AG09309 (cell line): ENCODE data around the gene BAHCC1.

Source experiments
- DNase-seq: peaks from one replicate; pipeline ENCODE4 v3.0.0-alpha.2; 2010; ENCODE audit warnings: low read depth
- H3K4me3 ChIP-seq: 2 replicates; pipeline ENCODE4 v1.5.1; 2011; ENCODE audit warnings: mild to moderate bottlenecking, low read depth, low read length, moderate library complexity; ENCODE audit not compliant: control insufficient read depth
- TF ChIP-seq, protein P1 (sequence below): IDR thresholded peaks from 2 replicates; pipeline ENCODE4 v1.5.1; 2011; ENCODE audit warnings: mild to moderate bottlenecking, low read depth, low read length, inconsistent platforms; ENCODE audit not compliant: insufficient read depth, control insufficient read depth; ENCODE audit errors: missing control alignments

The BAHCC1 gene

DNA sequence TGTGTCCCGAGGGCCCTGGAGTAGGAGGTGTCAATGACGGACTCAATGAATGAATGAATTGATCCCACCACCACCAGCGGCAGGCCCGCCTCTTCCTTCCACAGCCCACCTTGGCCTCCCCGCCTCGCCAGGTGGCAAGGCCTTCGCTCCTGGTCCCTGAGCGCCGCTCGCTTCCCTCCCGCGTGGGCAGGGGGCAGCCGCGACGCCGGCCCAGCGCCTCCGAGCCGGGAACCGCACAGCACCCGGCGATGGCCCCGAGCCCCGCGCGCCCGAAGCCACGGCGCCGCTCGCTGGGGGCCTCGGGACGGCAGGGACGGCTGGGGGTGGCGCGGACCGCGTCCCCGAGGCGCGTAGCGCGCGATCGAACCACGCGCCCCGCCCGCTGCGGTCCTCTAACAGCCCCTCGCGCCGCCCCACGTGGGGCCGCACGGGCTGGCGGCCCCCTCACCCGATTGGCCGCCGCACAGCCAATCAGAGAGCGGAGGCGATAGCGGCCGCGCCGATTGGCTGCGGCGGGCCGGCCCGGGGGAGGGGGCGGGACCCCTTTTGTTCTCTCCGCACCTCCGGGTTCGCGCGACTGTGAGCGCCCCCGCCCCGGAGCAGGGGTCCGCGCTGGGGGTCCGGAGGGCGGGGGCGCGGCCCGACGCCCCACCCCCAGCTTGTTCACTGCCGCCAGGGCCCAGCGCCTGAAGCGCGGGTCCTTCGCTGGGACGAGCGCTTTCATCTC is 86.0 kb downstream of the BAHCC1 start:
- no peak for DNase-seq
- H3K4me3 ChIP-seq, result no peak overlapping the region
- TF ChIP-seq, protein P1, sequence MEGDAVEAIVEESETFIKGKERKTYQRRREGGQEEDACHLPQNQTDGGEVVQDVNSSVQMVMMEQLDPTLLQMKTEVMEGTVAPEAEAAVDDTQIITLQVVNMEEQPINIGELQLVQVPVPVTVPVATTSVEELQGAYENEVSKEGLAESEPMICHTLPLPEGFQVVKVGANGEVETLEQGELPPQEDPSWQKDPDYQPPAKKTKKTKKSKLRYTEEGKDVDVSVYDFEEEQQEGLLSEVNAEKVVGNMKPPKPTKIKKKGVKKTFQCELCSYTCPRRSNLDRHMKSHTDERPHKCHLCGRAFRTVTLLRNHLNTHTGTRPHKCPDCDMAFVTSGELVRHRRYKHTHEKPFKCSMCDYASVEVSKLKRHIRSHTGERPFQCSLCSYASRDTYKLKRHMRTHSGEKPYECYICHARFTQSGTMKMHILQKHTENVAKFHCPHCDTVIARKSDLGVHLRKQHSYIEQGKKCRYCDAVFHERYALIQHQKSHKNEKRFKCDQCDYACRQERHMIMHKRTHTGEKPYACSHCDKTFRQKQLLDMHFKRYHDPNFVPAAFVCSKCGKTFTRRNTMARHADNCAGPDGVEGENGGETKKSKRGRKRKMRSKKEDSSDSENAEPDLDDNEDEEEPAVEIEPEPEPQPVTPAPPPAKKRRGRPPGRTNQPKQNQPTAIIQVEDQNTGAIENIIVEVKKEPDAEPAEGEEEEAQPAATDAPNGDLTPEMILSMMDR, result no peak

DNA sequence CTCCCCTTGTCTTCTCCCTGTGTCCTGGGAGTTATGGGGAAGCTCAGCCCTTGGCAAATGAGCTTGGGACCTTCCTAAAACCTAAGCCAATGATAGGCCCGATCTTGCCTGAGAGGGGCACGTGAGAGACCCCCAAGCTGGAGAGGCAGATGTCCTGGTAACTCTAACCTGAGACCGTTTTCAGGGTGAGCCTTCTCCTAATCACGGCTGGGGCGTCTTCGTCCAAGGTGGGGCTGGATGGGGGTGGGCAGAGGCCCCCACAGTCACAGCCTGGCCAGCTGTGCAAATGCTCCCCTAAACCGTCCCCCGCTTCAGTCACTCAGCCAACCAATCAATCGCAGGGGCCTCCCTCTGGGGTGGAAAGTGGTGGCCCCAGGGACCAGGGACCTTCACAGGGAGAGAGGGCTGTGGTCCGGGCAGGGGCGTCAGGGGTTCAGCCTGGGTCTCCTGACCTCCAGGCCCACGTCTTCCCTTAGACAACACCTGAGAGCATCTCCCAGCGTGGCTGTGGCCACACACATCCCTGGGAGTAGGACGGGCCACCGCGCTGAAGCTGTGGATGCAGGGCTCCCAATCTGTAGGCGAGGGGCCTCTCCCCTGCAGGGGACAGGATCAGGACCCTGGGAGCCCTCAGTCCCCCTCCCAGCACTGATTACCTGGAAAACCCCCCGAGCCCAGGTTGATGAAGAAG is 86.7 kb downstream of the BAHCC1 start:
- DNase-seq, result no peak
- H3K4me3 ChIP-seq, result no peak overlapping the region
- TF ChIP-seq, protein P1, result no peak

DNA sequence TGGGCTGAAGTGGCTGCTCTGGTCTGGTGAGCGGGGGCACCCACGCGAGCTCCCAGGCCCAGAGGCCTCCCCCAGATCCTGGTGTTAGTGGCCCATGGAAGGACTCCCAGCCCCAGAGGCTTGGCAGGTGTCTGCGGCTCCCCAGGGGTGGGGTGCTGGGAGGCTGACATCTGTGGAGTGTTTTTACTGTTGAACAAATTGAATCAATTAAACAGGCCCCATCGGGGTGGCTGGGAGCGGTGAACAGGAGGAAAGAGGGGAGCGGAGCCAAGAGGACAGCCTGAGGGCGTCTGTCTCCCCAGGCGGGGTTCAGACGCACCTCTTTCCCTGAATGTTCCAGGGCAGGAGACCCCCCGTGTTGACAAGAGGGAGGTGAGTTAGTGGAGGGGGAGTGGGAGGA is 87.4 kb downstream of the BAHCC1 start:
- TF ChIP-seq, protein P1, result no peak
- no peak overlapping the region for H3K4me3 ChIP-seq
- no peak for DNase-seq

DNA sequence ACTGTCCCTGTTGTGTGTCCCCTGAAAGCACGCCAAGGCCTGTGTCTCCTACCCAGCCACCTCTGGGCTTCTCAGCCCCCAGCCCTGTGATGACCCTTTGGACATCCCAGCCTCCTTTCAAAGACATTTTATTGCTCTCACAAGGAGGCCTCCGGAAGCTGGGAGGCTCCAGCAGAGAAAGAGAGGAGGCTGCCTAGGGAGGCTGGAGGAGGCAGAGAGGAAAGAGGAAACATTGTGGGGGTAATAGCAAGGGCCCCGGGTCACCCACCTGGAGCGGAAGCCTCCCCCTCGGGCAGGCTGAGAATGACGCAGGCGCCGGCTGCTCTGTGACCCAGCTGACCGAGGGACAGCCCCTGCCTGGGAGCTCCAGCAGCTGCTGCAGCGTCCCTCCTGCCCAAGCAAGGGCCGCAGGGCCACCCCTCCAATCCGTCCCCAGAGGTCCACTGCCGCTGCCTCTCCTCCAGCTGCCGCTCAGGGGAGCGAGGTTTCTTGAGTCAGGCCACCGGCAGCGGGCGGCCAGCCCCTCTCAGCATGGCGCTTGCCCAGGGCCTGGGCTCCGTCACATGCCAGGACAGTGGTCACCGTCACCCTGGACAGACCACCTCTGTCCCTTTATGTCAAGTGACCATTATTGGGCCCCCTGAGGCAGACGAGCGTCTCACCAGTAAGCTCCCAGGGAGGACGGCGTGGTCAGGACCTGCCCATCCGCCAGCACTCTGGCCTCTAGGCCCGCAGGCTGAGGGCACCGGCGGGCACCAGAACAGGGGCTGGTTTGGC is 88.0 kb downstream of the BAHCC1 start:
- no peak overlapping the region for H3K4me3 ChIP-seq
- no peak for DNase-seq
- TF ChIP-seq, protein P1, result no peak

DNA sequence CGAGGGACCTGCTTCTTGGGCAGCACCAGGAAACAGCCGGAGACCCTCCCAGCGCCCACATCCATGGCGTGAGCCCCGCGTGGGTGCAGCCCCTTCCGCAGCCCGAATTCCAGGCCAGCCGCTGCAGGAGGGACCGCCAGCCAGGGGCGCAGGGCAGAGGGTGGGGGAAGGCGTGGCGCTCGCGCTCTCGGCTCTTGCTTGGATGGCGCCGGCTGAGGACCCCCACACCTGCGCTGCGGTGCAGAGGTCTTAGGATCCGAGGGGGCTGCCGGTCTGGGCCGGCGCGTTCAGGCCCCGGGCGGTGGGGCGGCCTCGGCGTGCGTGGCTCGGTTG is 88.6 kb downstream of the BAHCC1 start:
- peak overlapping the region; percentile 45 for H3K4me3 ChIP-seq
- TF ChIP-seq, protein P1, result no peak
- no peak for DNase-seq

DNA sequence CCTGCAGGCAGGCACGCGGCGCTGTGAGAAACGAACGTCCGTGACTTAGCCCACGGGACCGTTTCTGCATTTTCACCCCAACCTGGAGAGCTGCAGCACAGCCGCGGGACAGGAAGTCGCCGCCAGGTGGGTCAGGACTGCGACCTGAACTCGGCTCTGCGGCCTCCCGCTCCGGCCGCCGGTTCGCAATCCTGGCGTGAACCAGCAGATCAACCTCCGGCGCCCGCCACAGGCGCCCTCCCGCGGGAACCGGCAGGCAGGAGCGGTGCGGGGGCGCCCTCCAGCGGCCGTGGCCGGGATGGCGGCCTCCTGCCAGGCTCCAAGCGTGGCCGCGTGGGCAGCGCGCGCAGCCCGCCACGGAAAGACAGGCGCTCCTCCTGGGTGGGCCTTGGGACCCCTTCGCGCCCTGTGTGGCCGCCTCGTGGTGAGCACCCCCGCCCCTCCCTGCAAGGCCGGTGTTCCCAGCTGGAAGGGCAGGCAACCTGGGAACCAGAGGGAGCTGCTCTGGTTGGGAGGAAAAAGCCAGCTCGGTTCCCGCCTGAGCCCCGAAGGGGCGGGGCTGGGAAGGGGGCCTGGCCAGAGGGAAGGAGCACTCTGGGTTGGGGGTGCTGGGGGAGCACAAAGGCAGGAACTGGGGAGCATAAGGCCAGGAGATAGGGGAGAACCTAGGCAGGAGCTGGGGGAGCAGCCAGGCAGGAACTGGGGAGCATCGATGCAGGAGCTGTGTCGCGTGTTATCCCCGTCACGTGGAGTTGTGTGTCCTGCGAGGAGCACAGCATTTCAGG is 89.1 kb downstream of the BAHCC1 start:
- TF ChIP-seq, protein P1, result peak; percentile 57
- peak overlapping the region; percentile 45 for H3K4me3 ChIP-seq
- DNase-seq, result no peak
